GM12892 (cell line): ENCODE results near the gene HLA-F.

Experiments used
- POLR2A ChIP-seq: IDR thresholded peaks from 2 replicates; pipeline ENCODE4 v1.6.1; 2011; ENCODE audit warnings: low read depth, low read length, control low read depth
- POLR2AphosphoS5 ChIP-seq: IDR thresholded peaks from 2 replicates; pipeline ENCODE4 v1.6.1; 2011; ENCODE audit warnings: low read depth, low read length, control low read depth
- TAF1 ChIP-seq: IDR thresholded peaks from 2 replicates; pipeline ENCODE4 v1.6.1; 2011; ENCODE audit warnings: low read depth, mild to moderate bottlenecking, control low read depth, low read length, borderline replicate concordance

- TF ChIP-seq POLR2AphosphoS5: no peak
- TF ChIP-seq TAF1: no peak
- TF ChIP-seq POLR2A: no peak
Measured at GRCh38 chr6:29762781-29763214, 39.6 kb downstream of the HLA-F start.
